A204.1 (cell line): Measurements from ENCODE around the gene GSTA4.
"Not testable (repeated sequence)": the region's sequence is repeated elsewhere in the genome, so short reads cannot be mapped to it uniquely, and the experiment has no call there.

Experiments used
- FAIRE-seq: peaks from 2 replicates; lab custom pipeline; 2012; peaks lifted over from hg19 to GRCh38; lab: Jason Lieb, UNC

Gene GSTA4

GRCh38 chr6:52972989-52973388, 22.1 kb downstream of the GSTA4 start:
- FAIRE-seq, result no peak

GRCh38 chr6:52969359-52969758, 25.7 kb downstream of the GSTA4 start:
- FAIRE-seq, result no peak

GRCh38 chr6:52966101-52966500, 29.0 kb downstream of the GSTA4 start:
- no peak for FAIRE-seq

GRCh38 chr6:52965380-52965779, 29.7 kb downstream of the GSTA4 start:
- no peak for FAIRE-seq

GRCh38 chr6:52964318-52964717, 30.8 kb downstream of the GSTA4 start:
- FAIRE-seq, result no peak

- FAIRE-seq, result no peak
Measured at GRCh38 chr6:52962701-52963100, 32.4 kb downstream of the GSTA4 start.

- not testable (repeated sequence) for FAIRE-seq
Measured at GRCh38 chr6:52961022-52961421, 34.1 kb downstream of the GSTA4 start.

GRCh38 chr6:52960211-52960610, 34.9 kb downstream of the GSTA4 start:
- FAIRE-seq, result not testable (repeated sequence)

GRCh38 chr6:52958546-52959255, 36.4 kb downstream of the GSTA4 start:
- FAIRE-seq, result no peak

- no peak for FAIRE-seq
Measured at GRCh38 chr6:52955871-52956270, 39.2 kb downstream of the GSTA4 start.

GRCh38 chr6:52953911-52954839, 40.9 kb downstream of the GSTA4 start:
- no peak for FAIRE-seq

GRCh38 chr6:52946306-52946705, 48.8 kb downstream of the GSTA4 start:
- no peak for FAIRE-seq

GRCh38 chr6:52942821-52943220, 52.3 kb downstream of the GSTA4 start:
- not testable (repeated sequence) for FAIRE-seq

- no peak for FAIRE-seq
Measured at GRCh38 chr6:52942221-52942620, 52.9 kb downstream of the GSTA4 start.

GRCh38 chr6:52937908-52938307, 57.2 kb downstream of the GSTA4 start:
- FAIRE-seq, result no peak

- no peak for FAIRE-seq
Measured at GRCh38 chr6:52933778-52934177, 61.3 kb downstream of the GSTA4 start.

- FAIRE-seq, result no peak
Measured at GRCh38 chr6:52931351-52931750, 63.7 kb downstream of the GSTA4 start.

- no peak for FAIRE-seq
Measured at GRCh38 chr6:52929321-52930164, 65.5 kb downstream of the GSTA4 start.
